ENCODE measurements around the gene TADA3.

The TADA3 gene, protein sequence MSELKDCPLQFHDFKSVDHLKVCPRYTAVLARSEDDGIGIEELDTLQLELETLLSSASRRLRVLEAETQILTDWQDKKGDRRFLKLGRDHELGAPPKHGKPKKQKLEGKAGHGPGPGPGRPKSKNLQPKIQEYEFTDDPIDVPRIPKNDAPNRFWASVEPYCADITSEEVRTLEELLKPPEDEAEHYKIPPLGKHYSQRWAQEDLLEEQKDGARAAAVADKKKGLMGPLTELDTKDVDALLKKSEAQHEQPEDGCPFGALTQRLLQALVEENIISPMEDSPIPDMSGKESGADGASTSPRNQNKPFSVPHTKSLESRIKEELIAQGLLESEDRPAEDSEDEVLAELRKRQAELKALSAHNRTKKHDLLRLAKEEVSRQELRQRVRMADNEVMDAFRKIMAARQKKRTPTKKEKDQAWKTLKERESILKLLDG

DNA sequence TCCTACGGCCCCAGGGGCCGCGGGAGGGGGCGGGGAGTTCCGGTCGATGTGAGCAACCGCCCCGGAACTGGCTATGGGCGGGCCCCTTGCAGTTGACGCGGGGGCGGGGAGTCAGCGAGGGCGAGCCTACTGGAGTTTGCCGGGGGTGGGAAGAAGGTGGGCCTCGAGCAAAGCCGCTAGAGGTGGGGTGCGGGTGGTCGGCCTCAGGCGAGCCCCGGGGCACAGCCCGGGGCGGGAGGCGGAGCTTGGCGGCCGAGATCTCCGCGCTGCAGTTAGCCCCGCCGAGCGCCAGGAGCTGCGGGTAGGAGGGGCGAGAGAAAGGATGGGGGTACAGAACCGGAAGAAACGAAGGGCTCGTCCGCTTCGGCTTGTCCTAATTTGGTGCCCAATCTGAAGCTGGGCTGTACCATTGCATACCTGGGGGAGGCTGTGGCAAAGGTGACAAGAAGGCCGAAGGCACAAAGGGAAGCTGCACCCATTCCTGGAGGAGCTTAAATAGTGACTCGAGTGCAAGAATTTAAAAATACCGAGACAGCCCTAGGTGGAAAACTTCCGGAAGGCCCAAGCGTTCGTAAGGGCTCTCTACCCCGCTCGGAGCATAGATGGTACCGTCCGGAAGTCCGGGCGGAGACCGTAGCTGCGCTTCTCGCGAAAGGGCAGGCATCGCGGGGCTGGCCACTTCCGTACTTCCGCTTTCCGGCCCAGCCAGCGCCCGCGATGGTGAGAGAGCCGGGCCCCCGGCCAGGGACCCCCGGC is at the start of gene TADA3, which contains the start of gene ARPC4:
Gene TADA3, minus strand, starts transcription at position 69 of the 756 bp plus-strand sequence. CDS start 1,007 bp downstream, outside the sequence.
Gene ARPC4, plus strand, starts transcription at position 678 of the 756 bp plus-strand sequence. Its CDS starts 40 bp downstream, at position 718.
- H3K9ac ChIP-seq (ENCODE audit: low read length): peak within 1 kb of the TSS; percentile 100
- no peaks in the 10 kb centered on the region for H3K27me3 ChIP-seq (ENCODE audit: control insufficient read depth, insufficient read depth, low read length)
- H3K27ac ChIP-seq (ENCODE audit: low read depth, low read length): peak within 1 kb of the TSS; percentile 100
- peaks cover 8% of the 10 kb centered on the region; the same call in 1 of the 2 replicates for H3K4me1 ChIP-seq (ENCODE audit: control insufficient read depth, insufficient read depth, low read length)
- H3K4me3 ChIP-seq (ENCODE audit: low read depth, low read length): peak within 1 kb of the TSS; percentile 99
- no peaks in the 10 kb centered on the region for H3K9me3 ChIP-seq (ENCODE audit: control insufficient read depth, insufficient read depth, low read depth, low read length)
- H3K36me3 ChIP-seq (ENCODE audit: control insufficient read depth, insufficient read depth, low read length): peaks cover 43% of the 10 kb centered on the region

DNA sequence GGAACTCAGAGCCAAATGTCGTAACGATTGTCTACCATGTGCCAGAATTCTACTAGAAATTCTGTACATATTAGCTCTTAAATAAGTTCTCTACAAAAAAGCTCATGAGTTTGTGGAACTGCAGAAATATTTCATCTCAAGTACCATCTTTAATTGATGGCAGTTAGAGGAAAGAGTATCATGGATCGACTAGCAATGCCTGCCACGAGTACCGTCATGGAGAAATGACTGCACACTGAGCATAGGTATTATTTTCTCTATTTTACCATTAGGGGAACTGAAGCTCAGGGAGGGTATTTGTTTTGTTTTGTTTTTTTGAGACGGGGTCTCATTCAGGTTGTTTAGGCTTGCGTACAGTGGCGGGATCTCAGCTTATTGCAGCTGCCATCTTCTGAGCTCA is 48.7 kb upstream of the TADA3 start:
- Histone ChIP-seq H3K27me3 (ENCODE audit: control insufficient read depth, insufficient read depth, low read length) (no peaks in the 10 kb centered on the region), H3K9me3 (ENCODE audit: control insufficient read depth, insufficient read depth, low read depth, low read length) (no peaks in the 10 kb centered on the region), H3K27ac (ENCODE audit: low read depth, low read length) (no peak overlapping the region), H3K4me3 (ENCODE audit: low read depth, low read length) (no peak overlapping the region), H3K9ac (ENCODE audit: low read length) (no peak overlapping the region), H3K36me3 (ENCODE audit: control insufficient read depth, insufficient read depth, low read length) (peaks cover 50% of the 10 kb centered on the region), H3K4me1 (ENCODE audit: control insufficient read depth, insufficient read depth, low read length) (peaks cover 6% of the 10 kb centered on the region; the same call in 1 of the 2 replicates)

- H3K36me3 ChIP-seq (ENCODE audit: control insufficient read depth, insufficient read depth, low read length): peaks cover 68% of the 10 kb centered on the region
- H3K27me3 ChIP-seq (ENCODE audit: control insufficient read depth, insufficient read depth, low read length): no peaks in the 10 kb centered on the region
- no peaks in the 10 kb centered on the region for H3K9me3 ChIP-seq (ENCODE audit: control insufficient read depth, insufficient read depth, low read depth, low read length)
- H3K27ac ChIP-seq (ENCODE audit: low read depth, low read length): no peak overlapping the region
- H3K9ac ChIP-seq (ENCODE audit: low read length): no peak overlapping the region
- 0 out of 2 replicates have a peak, but pooled peaks cover 3% of the 10 kb centered on the region for H3K4me1 ChIP-seq (ENCODE audit: control insufficient read depth, insufficient read depth, low read length)
- H3K4me3 ChIP-seq (ENCODE audit: low read depth, low read length): no peak overlapping the region
Observed at GRCh38 chr3:9838856-9839255, 46.6 kb upstream of the TADA3 start.

DNA sequence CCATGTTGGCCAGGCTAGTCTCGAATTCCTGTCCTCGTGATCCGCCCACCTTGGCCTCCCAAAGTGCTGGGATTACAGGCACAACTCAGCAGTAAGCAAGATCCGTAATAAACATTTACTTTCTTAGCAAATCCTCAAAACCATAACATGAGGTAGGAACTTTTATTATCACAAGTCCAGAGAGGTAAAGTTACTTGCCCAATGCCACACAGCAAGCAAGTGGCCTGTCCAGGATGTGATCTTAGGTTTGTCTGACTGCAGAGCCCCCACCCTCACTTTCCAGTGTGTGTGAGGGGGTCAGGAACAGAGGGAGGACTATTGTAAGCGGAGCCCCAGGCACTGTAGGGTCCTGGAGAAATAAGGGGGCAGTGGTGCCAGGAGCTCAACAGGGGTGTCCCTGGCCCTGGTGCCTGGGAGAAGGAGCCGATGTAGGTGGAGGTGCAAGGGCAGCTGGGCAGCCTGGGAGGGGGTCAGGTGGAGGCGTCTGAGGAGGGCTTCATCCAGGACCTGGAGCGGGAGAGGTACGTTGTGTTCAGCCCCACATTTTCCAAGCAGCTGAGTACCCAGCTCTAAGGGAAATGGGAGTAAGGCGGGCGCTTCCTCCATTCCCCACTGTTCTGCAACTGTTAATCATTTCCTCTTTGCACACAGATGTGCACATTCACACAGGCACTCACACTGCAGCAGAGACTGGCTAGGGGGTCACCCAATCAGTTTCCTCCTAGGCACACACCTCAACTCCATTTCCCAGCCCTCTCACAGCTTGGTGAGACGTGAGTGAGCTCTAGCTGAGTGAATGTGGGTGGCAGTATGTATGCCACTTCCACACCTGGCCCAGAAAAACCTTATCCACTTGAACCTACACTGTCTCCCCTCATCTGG is 45.7 kb upstream of the TADA3 start:
- H3K27ac ChIP-seq (ENCODE audit: low read depth, low read length): no peak overlapping the region
- no peaks in the 10 kb centered on the region for H3K9me3 ChIP-seq (ENCODE audit: control insufficient read depth, insufficient read depth, low read depth, low read length)
- H3K4me3 ChIP-seq (ENCODE audit: low read depth, low read length): no peak overlapping the region
- no peak overlapping the region for H3K9ac ChIP-seq (ENCODE audit: low read length)
- H3K27me3 ChIP-seq (ENCODE audit: control insufficient read depth, insufficient read depth, low read length): no peaks in the 10 kb centered on the region
- H3K4me1 ChIP-seq (ENCODE audit: control insufficient read depth, insufficient read depth, low read length): 0 out of 2 replicates have a peak, but pooled peaks cover 3% of the 10 kb centered on the region
- peaks cover 69% of the 10 kb centered on the region for H3K36me3 ChIP-seq (ENCODE audit: control insufficient read depth, insufficient read depth, low read length)

- Histone ChIP-seq H3K36me3 (ENCODE audit: control insufficient read depth, insufficient read depth, low read length) (peaks cover 48% of the 10 kb centered on the region), H3K9ac (ENCODE audit: low read length) (no peak overlapping the region), H3K27me3 (ENCODE audit: control insufficient read depth, insufficient read depth, low read length) (no peaks in the 10 kb centered on the region), H3K4me3 (ENCODE audit: low read depth, low read length) (no peak overlapping the region), H3K4me1 (ENCODE audit: control insufficient read depth, insufficient read depth, low read length) (no peaks in the 10 kb centered on the region), H3K9me3 (ENCODE audit: control insufficient read depth, insufficient read depth, low read depth, low read length) (no peaks in the 10 kb centered on the region), H3K27ac (ENCODE audit: low read depth, low read length) (no peak overlapping the region)
Observed at GRCh38 chr3:9834520-9835380, 42.5 kb upstream of the TADA3 start.

DNA sequence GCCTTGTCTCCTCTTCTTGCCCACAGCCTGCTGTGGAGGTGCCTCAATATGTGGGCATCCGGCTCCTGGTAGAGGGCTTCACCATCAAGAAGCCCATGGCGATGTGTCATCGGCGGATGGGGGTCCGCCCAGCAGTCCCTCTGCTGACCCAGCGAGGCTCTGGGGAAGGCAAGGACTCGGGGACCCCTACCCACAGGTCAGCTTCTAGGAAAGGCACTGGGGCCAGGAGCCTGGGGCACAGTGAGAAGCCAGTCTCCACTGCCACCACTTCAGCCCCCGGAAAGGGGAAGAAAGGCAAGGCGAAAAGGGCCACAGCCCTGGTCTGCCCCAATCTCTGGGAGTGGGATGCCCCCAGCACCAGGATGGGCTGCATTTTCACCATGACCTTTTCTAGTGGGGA is 40.8 kb upstream of the TADA3 start:
- Histone ChIP-seq H3K4me3 (ENCODE audit: low read depth, low read length) (no peak overlapping the region), H3K9me3 (ENCODE audit: control insufficient read depth, insufficient read depth, low read depth, low read length) (no peaks in the 10 kb centered on the region), H3K9ac (ENCODE audit: low read length) (no peak overlapping the region), H3K4me1 (ENCODE audit: control insufficient read depth, insufficient read depth, low read length) (no peaks in the 10 kb centered on the region), H3K36me3 (ENCODE audit: control insufficient read depth, insufficient read depth, low read length) (peaks cover 33% of the 10 kb centered on the region), H3K27ac (ENCODE audit: low read depth, low read length) (no peak overlapping the region), H3K27me3 (ENCODE audit: control insufficient read depth, insufficient read depth, low read length) (no peaks in the 10 kb centered on the region)

DNA sequence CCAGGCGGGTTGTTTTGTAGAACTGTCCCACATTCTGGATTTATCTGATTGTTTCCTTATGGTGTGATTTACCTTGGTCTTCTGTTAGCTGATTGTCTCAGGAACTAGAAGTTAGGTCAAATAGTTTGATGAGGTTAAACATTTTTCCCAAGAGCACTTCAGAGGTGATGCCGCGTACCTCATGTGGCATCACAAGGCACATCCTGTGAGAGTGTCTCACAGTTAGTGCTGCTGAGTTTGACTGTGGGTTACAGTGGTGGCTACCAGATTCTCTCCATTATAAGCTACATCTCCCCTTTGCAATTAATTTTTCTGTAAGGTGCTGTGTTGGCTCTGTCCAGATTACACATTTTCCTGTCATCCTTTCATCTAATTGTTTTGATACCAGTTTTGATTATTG is 39.0 kb upstream of the TADA3 start:
- Histone ChIP-seq H3K27ac (ENCODE audit: low read depth, low read length) (no peak overlapping the region), H3K9me3 (ENCODE audit: control insufficient read depth, insufficient read depth, low read depth, low read length) (no peaks in the 10 kb centered on the region), H3K4me1 (ENCODE audit: control insufficient read depth, insufficient read depth, low read length) (no peaks in the 10 kb centered on the region), H3K36me3 (ENCODE audit: control insufficient read depth, insufficient read depth, low read length) (peaks cover 27% of the 10 kb centered on the region), H3K9ac (ENCODE audit: low read length) (no peak overlapping the region), H3K4me3 (ENCODE audit: low read depth, low read length) (no peak overlapping the region), H3K27me3 (ENCODE audit: control insufficient read depth, insufficient read depth, low read length) (no peaks in the 10 kb centered on the region)

- Histone ChIP-seq H3K36me3 (ENCODE audit: control insufficient read depth, insufficient read depth, low read length) (peaks cover 7% of the 10 kb centered on the region; the same call in 1 of the 2 replicates), H3K27me3 (ENCODE audit: control insufficient read depth, insufficient read depth, low read length) (no peaks in the 10 kb centered on the region), H3K9me3 (ENCODE audit: control insufficient read depth, insufficient read depth, low read depth, low read length) (no peaks in the 10 kb centered on the region), H3K4me1 (ENCODE audit: control insufficient read depth, insufficient read depth, low read length) (no peaks in the 10 kb centered on the region), H3K27ac (ENCODE audit: low read depth, low read length) (no peak overlapping the region), H3K4me3 (ENCODE audit: low read depth, low read length) (no peak overlapping the region), H3K9ac (ENCODE audit: low read length) (no peak overlapping the region)
Observed at GRCh38 chr3:9828801-9829755, 36.8 kb upstream of the TADA3 start.

- Histone ChIP-seq H3K27ac (ENCODE audit: low read depth, low read length) (no peak overlapping the region), H3K27me3 (ENCODE audit: control insufficient read depth, insufficient read depth, low read length) (no peaks in the 10 kb centered on the region), H3K9me3 (ENCODE audit: control insufficient read depth, insufficient read depth, low read depth, low read length) (no peaks in the 10 kb centered on the region), H3K36me3 (ENCODE audit: control insufficient read depth, insufficient read depth, low read length) (no peaks in the 10 kb centered on the region), H3K4me3 (ENCODE audit: low read depth, low read length) (no peak overlapping the region), H3K9ac (ENCODE audit: low read length) (no peak overlapping the region), H3K4me1 (ENCODE audit: control insufficient read depth, insufficient read depth, low read length) (no peaks in the 10 kb centered on the region)
Observed at GRCh38 chr3:9826815-9827573, 34.7 kb upstream of the TADA3 start.
